Measurements from ENCODE around the gene DCLK2.
"Not testable (repeated sequence)": the region's sequence is repeated elsewhere in the genome, so short reads cannot be mapped to it uniquely, and the experiment has no call there.

DNA sequence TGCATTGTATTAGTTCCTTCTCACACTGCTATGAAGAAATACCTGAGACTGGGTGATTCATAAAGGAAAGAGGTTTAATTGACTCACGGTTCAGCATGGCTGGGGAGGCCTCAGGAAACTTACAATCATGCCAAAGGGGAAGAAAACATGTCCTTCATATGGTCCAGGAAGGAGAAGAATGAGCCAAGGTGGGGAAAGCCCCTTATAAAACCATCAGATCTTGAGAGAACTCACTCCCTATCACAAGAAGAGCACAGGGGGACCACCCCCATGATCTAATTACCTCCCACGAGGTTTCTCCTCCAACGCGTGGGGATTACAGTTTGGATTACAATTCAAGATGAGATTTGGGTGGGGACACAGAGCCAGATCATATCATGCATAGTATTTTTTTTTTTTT, 106.8 kb downstream of the DCLK2 start:
- TF ChIP-seq POLR2A (IDR thresholded peaks at IDR 0.05; ENCODE audit: low read depth, low read length); CEBPB (IDR thresholded peaks at IDR 0.05; ENCODE audit: low read depth, low read length); RAD21 (IDR thresholded peaks at IDR 0.05; ENCODE audit: low read length); RCOR1 (IDR thresholded peaks at IDR 0.05; ENCODE audit: insufficient replicate concordance, low read length): not testable (repeated sequence)
- TF ChIP-seq, protein P1, sequence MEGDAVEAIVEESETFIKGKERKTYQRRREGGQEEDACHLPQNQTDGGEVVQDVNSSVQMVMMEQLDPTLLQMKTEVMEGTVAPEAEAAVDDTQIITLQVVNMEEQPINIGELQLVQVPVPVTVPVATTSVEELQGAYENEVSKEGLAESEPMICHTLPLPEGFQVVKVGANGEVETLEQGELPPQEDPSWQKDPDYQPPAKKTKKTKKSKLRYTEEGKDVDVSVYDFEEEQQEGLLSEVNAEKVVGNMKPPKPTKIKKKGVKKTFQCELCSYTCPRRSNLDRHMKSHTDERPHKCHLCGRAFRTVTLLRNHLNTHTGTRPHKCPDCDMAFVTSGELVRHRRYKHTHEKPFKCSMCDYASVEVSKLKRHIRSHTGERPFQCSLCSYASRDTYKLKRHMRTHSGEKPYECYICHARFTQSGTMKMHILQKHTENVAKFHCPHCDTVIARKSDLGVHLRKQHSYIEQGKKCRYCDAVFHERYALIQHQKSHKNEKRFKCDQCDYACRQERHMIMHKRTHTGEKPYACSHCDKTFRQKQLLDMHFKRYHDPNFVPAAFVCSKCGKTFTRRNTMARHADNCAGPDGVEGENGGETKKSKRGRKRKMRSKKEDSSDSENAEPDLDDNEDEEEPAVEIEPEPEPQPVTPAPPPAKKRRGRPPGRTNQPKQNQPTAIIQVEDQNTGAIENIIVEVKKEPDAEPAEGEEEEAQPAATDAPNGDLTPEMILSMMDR (conservative IDR thresholded peaks at IDR 0.05; ENCODE audit: low read depth, low read length) = not testable (repeated sequence)

Data from IMR-90 (cell line).